Smooth muscle cell (in vitro differentiated cells): Measurements from ENCODE around the gene NAV3. TPM values are rescaled to one million over a fixed set of nuclear protein-coding genes. Genes with fewer than 3 reads are reported as not detected.

Source experiments
- DNase-seq: peaks from one replicate; lab custom pipeline; 2025; ENCODE audit not compliant: unreplicated experiment; lab: John Stamatoyannopoulos, UW
- H2AFZ ChIP-seq: fragments of 200-600 bp; sonication (generic); 2 replicates; pipeline ENCODE4 v1.6.0; 2016; ENCODE audit warnings: antibody characterized with exemption, low read depth, mild to moderate bottlenecking
- H3F3A ChIP-seq: fragments of 200-600 bp; sonication (generic); 2 replicates; pipeline ENCODE4 v1.6.0; 2017; ENCODE audit warnings: antibody characterized with exemption, low read depth
- H3K27ac ChIP-seq: fragments of 200-600 bp; sonication (generic); 2 replicates; pipeline ENCODE4 v1.5.1; 2016; ENCODE audit warnings: low read depth, mild to moderate bottlenecking
- H3K27me3 ChIP-seq: fragments of 200-600 bp; sonication (generic); 2 replicates; pipeline ENCODE4 v1.6.1; 2016; ENCODE audit warnings: low read depth, mild to moderate bottlenecking
- H3K36me3 ChIP-seq: fragments of 200-600 bp; sonication (generic); 2 replicates; pipeline ENCODE4 v1.5.1; 2016; ENCODE audit warnings: low read depth
- H3K4me1 ChIP-seq: fragments of 200-600 bp; sonication (generic); 2 replicates; pipeline ENCODE4 v1.5.1; 2016; ENCODE audit warnings: low read depth
- H3K4me2 ChIP-seq: fragments of 200-600 bp; sonication (generic); 2 replicates; pipeline ENCODE4 v1.6.0; 2016; ENCODE audit warnings: mild to moderate bottlenecking
- H3K4me3 ChIP-seq: fragments of 200-600 bp; sonication (generic); 2 replicates; pipeline ENCODE4 v1.5.1; 2016; ENCODE audit warnings: mild to moderate bottlenecking
- H3K79me2 ChIP-seq: fragments of 200-600 bp; sonication (generic); 2 replicates; pipeline ENCODE4 v1.6.0; 2016; ENCODE audit warnings: low read depth, mild to moderate bottlenecking
- H3K9ac ChIP-seq: fragments of 200-600 bp; sonication (generic); 2 replicates; pipeline ENCODE4 v1.6.0; 2016; ENCODE audit warnings: low read depth
- H3K9me3 ChIP-seq: fragments of 200-600 bp; sonication (generic); replicated peaks from 2 replicates; pipeline ENCODE4 v1.5.1; 2016; ENCODE audit warnings: low read depth
- H4K20me1 ChIP-seq: fragments of 200-600 bp; sonication (generic); 2 replicates; pipeline ENCODE4 v1.6.0; 2016; ENCODE audit warnings: low read depth
- CTCF ChIP-seq: fragments of 200-600 bp; sonication (generic); IDR thresholded peaks from 2 replicates; pipeline ENCODE4 v1.5.1; 2017; ENCODE audit warnings: borderline replicate concordance, mild to moderate bottlenecking, antibody characterized with exemption; ENCODE audit not compliant: insufficient read depth, poor library complexity, severe bottlenecking
- WGBS: methylation state at CpG from one replicate; pipeline ENCODE4 v1.1.7; 2016; ENCODE audit warnings: low lambda C conversion rate; 5-methylcytosine and 5-hydroxymethylcytosine counted together
- polyA plus RNA-seq: library from polyadenylated mRNA; unstranded; fragments of >200 nt; fragmentation: Nextera tagmentation; extraction: Ambion mirVana; gene quantifications from 2 replicates; pipeline ENCODE4 v1.2.1, GENCODE V29; 2016
- total RNA-seq: library from RNA; depleted of rRNA; stranded (reverse); fragments of >200 nt; gene quantifications from 2 replicates; pipeline ENCODE4 v1.2.3, GENCODE V29; 2014

The NAV3 gene
- total and polyA plus RNA-seq, 2 experiments from 2014 or later, result 8.0 to 31.0 TPM

GRCh38 chr12:77957062-77957461 is 126.4 kb downstream of the NAV3 start:
- DNase-seq, result no peak
- no peak overlapping the region for H3K27ac ChIP-seq

GRCh38 chr12:77963576-77964178 is 133.0 kb downstream of the NAV3 start:
- Histone ChIP-seq H3F3A (no peaks in the 10 kb centered on the region), H3K27ac (no peak overlapping the region), H3K27me3 (no peaks in the 10 kb centered on the region), H3K9me3 (no peaks in the 10 kb centered on the region), H3K79me2 (no peaks in the 10 kb centered on the region), H2AFZ (no peak overlapping the region), H3K4me2 (no peak overlapping the region), H3K4me3 (no peak overlapping the region), H3K36me3 (no peaks in the 10 kb centered on the region), H4K20me1 (no peaks in the 10 kb centered on the region), H3K4me1 (no peaks in the 10 kb centered on the region), H3K9ac (no peak overlapping the region)
- 100% methylated on average over 2 of the region's 2 CpGs for WGBS
- no peak for TF ChIP-seq CTCF
- no peak for DNase-seq

More at GRCh38 chr12:77957062-77957461, 126.4 kb downstream of the NAV3 start:
- H4K20me1 ChIP-seq, result no peaks in the 10 kb centered on the region
- WGBS, result 77% methylated on average over 1 of the region's 1 CpG
- peaks cover 3% of the 10 kb centered on the region for H3K4me1 ChIP-seq
- H3K27me3 ChIP-seq, result no peaks in the 10 kb centered on the region
- no peak for TF ChIP-seq CTCF
- no peak overlapping the region for H3K9ac ChIP-seq
- H3K79me2 ChIP-seq, result no peaks in the 10 kb centered on the region
- no peaks in the 10 kb centered on the region for H3F3A ChIP-seq
- H3K9me3 ChIP-seq, result no peaks in the 10 kb centered on the region
- no peak overlapping the region for H3K4me2 ChIP-seq
- no peak overlapping the region for H3K4me3 ChIP-seq
- H2AFZ ChIP-seq, result no peak overlapping the region
- H3K36me3 ChIP-seq, result no peaks in the 10 kb centered on the region

- DNase-seq, result no peak
- H3K4me2 ChIP-seq, result peak overlapping the region; percentile 47
Measured at GRCh38 chr12:77965790-77966189, 135.1 kb downstream of the NAV3 start.

More at GRCh38 chr12:77965790-77966189, 135.1 kb downstream of the NAV3 start:
- H3K36me3 ChIP-seq, result no peaks in the 10 kb centered on the region
- H3K9ac ChIP-seq, result no peak overlapping the region
- H3K4me3 ChIP-seq, result no peak overlapping the region
- 36% methylated on average over 3 of the region's 3 CpGs for WGBS
- no peaks in the 10 kb centered on the region for H3K79me2 ChIP-seq
- H3K27me3 ChIP-seq, result no peaks in the 10 kb centered on the region
- H2AFZ ChIP-seq, result no peak overlapping the region
- no peaks in the 10 kb centered on the region for H4K20me1 ChIP-seq
- H3K4me1 ChIP-seq, result no peaks in the 10 kb centered on the region
- no peaks in the 10 kb centered on the region for H3F3A ChIP-seq
- no peak overlapping the region for H3K27ac ChIP-seq
- TF ChIP-seq CTCF, result no peak
- H3K9me3 ChIP-seq, result no peaks in the 10 kb centered on the region
